GM12878 (cell line): ENCODE results near the gene ZNF350. TPM values are rescaled to one million over a fixed set of nuclear protein-coding genes. Genes with fewer than 3 reads are reported as not detected.

Experiments
- ASH2L ChIP-seq: fragments of 300-600, 200-600 bp; sonication (generic); IDR thresholded peaks from 2 replicates; pipeline ENCODE4 v1.6.1; 2017; ENCODE audit warnings: low read depth, mild to moderate bottlenecking, borderline replicate concordance
- ATF3 ChIP-seq: IDR thresholded peaks from 2 replicates; pipeline ENCODE4 v1.6.1; 2011; ENCODE audit warnings: low read depth, mild to moderate bottlenecking, low read length, moderate library complexity, borderline replicate concordance; ENCODE audit errors: extremely low read depth
- CBFB ChIP-seq: IDR thresholded peaks from 2 replicates; pipeline ENCODE4 v1.6.1; 2016; ENCODE audit warnings: antibody characterized with exemption, low read depth
- CBX5 ChIP-seq: sonication (generic); IDR thresholded peaks from 2 replicates; pipeline ENCODE4 v1.6.1; 2016; ENCODE audit warnings: low read depth, moderate library complexity, mild to moderate bottlenecking, inconsistent platforms
- CHD1 ChIP-seq: IDR thresholded peaks from 2 replicates; pipeline ENCODE4 v1.6.1; 2012; ENCODE audit warnings: low read depth, low read length, improper control_type of control experiment
- HSF1 ChIP-seq: fragments of 150-350 bp; IDR thresholded peaks from 2 replicates; pipeline ENCODE4 v1.6.1; 2014; ENCODE audit warnings: mild to moderate bottlenecking, low read depth, low read length
- LARP7 ChIP-seq: fragments of 450-650 bp; IDR thresholded peaks from 2 replicates; pipeline ENCODE4 v1.6.1; 2017; ENCODE audit warnings: mild to moderate bottlenecking
- MYC ChIP-seq: IDR thresholded peaks from 2 replicates; pipeline ENCODE4 v1.6.1; 2011; ENCODE audit warnings: mild to moderate bottlenecking, low read length, moderate library complexity, inconsistent platforms; ENCODE audit not compliant: insufficient read depth, insufficient replicate concordance, insufficient read length, severe bottlenecking
- NFXL1 ChIP-seq: fragments of 450-650 bp; IDR thresholded peaks from 2 replicates; pipeline ENCODE4 v1.6.1; 2017; ENCODE audit warnings: antibody characterized with exemption, mild to moderate bottlenecking, borderline replicate concordance
- NR2F1 ChIP-seq: fragments of 450-650 bp; conservative IDR thresholded peaks from 2 replicates; pipeline ENCODE4 v1.6.1; 2017; ENCODE audit warnings: mild to moderate bottlenecking
- RAD51 ChIP-seq: fragments of 450-650 bp; IDR thresholded peaks from 2 replicates; pipeline ENCODE4 v1.6.1; 2016; ENCODE audit warnings: moderate library complexity, mild to moderate bottlenecking, inconsistent platforms
- RELB ChIP-seq: fragments of 450-650 bp; IDR thresholded peaks from 2 replicates; pipeline ENCODE4 v1.6.1; 2017; ENCODE audit warnings: low read depth, mild to moderate bottlenecking, moderate library complexity
- SMAD5 ChIP-seq: IDR thresholded peaks from 2 replicates; pipeline ENCODE4 v1.6.1; 2016; ENCODE audit warnings: antibody characterized with exemption, low read depth
- SREBF1 ChIP-seq: IDR thresholded peaks from 2 replicates; pipeline ENCODE4 v1.6.1; 2012; ENCODE audit warnings: mild to moderate bottlenecking, low read length
- TCF12 ChIP-seq: IDR thresholded peaks from 2 replicates; pipeline ENCODE4 v1.6.1; 2011; ENCODE audit warnings: low read depth, mild to moderate bottlenecking, low read length
- ZNF274 ChIP-seq: IDR thresholded peaks from one replicate; pipeline ENCODE4 v1.8.0; 2011; ENCODE audit not compliant: insufficient read length, insufficient read depth
- ZNF384 ChIP-seq: IDR thresholded peaks from 2 replicates; pipeline ENCODE4 v1.6.1; 2012; ENCODE audit warnings: low read depth, mild to moderate bottlenecking, low read length, improper control_type of control experiment, borderline replicate concordance
- polyA plus RNA-seq, 11 experiments: library from polyadenylated mRNA; depleted of rRNA in 4 of 11; unstranded in 6 of 11; stranded (reverse) in 5 of 11; fragments of >200 nt; fragmentation: Nextera tagmentation in 4 of 11; fragmentation: Illumina TruSeq in 1 of 11; extraction: Ambion mirVana in 4 of 11; extraction: Trizol in 1 of 11; gene quantifications; 1 replicate in 1 of 11; 2 replicates in 10 of 11; pipeline versions ENCODE4 v1.2.1 to v1.2.3, GENCODE V29; 2011 to 2016; ENCODE audit warnings: inconsistent platforms in 2 of 11, missing spikeins in 2 of 11, low read depth in 1 of 11
- total RNA-seq, 4 experiments: library from RNA; depleted of rRNA in 3 of 4; stranded (reverse); fragments of >200 nt in 3 of 4; fragmentation: Illumina TruSeq in 1 of 4; extraction: Trizol in 1 of 4; gene quantifications; 2 replicates each; pipeline versions ENCODE4 v1.2.1 to v1.2.3, GENCODE V29; 2013 to 2021
- TF ChIP-seq, protein P1 (sequence below): IDR thresholded peaks from 2 replicates; pipeline ENCODE4 v1.6.1; 2011; ENCODE audit warnings: low read depth, low read length, improper control_type of control experiment, borderline replicate concordance
- TF ChIP-seq, protein P2 (sequence below): fragments of 450-650 bp; IDR thresholded peaks from 2 replicates; pipeline ENCODE4 v1.6.1; 2018; ENCODE audit warnings: borderline replicate concordance, mild to moderate bottlenecking; ENCODE audit not compliant: partially characterized antibody

The ZNF350 gene
- total and polyA plus RNA-seq, 10 of the 15 experiments (the other 5 are each of a cell fraction or from before 2014, with no cell fraction given), result 6.4 to 11.8 (median 10.0) TPM

- peak; percentile 78 for TF ChIP-seq RELB
- TF ChIP-seq, protein P1, sequence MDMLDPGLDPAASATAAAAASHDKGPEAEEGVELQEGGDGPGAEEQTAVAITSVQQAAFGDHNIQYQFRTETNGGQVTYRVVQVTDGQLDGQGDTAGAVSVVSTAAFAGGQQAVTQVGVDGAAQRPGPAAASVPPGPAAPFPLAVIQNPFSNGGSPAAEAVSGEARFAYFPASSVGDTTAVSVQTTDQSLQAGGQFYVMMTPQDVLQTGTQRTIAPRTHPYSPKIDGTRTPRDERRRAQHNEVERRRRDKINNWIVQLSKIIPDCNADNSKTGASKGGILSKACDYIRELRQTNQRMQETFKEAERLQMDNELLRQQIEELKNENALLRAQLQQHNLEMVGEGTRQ, result no peak
- TF ChIP-seq CBX5, result peak; percentile 83; the same call in 1 of the 2 replicates
- TF ChIP-seq MYC, result no peak
- no peak for TF ChIP-seq ZNF274
- TF ChIP-seq NR2F1, result no peak
- no peak for TF ChIP-seq CHD1
- no peak for TF ChIP-seq LARP7
- no peak for TF ChIP-seq ASH2L
- TF ChIP-seq SMAD5, result no peak
- no peak for TF ChIP-seq RAD51
- TF ChIP-seq NFXL1, result no peak
- peak; percentile 92 for TF ChIP-seq CBFB
- no peak; the same call in 1 of the 2 replicates for TF ChIP-seq HSF1
- peak; percentile 45; the same call in 1 of the 2 replicates for TF ChIP-seq ATF3
- TF ChIP-seq, protein P2, sequence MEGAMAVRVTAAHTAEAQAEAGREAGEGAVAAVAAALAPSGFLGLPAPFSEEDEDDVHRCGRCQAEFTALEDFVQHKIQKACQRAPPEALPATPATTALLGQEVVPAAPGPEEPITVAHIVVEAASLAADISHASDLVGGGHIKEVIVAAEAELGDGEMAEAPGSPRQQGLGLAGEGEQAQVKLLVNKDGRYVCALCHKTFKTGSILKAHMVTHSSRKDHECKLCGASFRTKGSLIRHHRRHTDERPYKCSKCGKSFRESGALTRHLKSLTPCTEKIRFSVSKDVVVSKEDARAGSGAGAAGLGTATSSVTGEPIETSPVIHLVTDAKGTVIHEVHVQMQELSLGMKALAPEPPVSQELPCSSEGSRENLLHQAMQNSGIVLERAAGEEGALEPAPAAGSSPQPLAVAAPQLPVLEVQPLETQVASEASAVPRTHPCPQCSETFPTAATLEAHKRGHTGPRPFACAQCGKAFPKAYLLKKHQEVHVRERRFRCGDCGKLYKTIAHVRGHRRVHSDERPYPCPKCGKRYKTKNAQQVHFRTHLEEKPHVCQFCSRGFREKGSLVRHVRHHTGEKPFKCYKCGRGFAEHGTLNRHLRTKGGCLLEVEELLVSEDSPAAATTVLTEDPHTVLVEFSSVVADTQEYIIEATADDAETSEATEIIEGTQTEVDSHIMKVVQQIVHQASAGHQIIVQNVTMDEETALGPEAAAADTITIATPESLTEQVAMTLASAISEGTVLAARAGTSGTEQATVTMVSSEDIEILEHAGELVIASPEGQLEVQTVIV, result peak; percentile 96
- no peak for TF ChIP-seq ZNF384
- TF ChIP-seq TCF12, result no peak
- no peak for TF ChIP-seq SREBF1
Measured at GRCh38 chr19:51986309-51987291, at the start of gene ZNF350 (continued).
